ENCODE data around the gene PPP5C. TPM values are rescaled to one million over a fixed set of nuclear protein-coding genes. Genes with fewer than 3 reads are reported as not detected.

PPP5C gene
- total RNA-seq, 1 experiment from 2014 or later = 102 TPM

DNA sequence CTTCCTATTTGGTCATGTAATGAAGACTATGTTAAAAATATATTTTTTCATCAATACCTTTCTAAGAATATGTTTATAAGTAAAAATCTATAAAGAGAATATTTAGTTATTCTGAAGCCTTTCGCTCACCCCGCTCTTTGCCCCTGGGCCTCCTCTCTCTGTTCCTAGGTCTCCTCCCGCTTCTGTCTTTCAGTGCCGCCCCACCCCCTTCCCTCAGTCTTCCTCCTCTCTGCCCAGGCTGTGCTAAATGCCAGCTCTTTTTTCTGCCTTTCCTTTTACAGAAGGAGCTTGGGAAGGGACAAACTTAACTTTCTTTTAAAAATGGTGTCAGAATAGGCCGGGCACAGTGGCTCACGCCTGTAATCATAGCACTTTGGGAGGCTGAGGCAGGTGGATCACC lies 27.3 kb upstream of the PPP5C start:
- no peaks in the 10 kb centered on the region for H3K79me2 ChIP-seq (ENCODE audit: insufficient read depth, low read length)
- DNase-seq (ENCODE audit: low read depth, low spot score) (no peak), ATAC-seq (no peak)
- H3K9me2 ChIP-seq (ENCODE audit: insufficient read depth) = no peaks in the 10 kb centered on the region
- no peak overlapping the region for H3K9ac ChIP-seq (ENCODE audit: low read length)
- H3K4me1 ChIP-seq (ENCODE audit: control insufficient read depth in 1 of 2, insufficient read depth in 2 of 2, low read length in 2 of 2) = peaks cover 0 to 4% of the 10 kb centered on the region in 2 experiments; a peak in 2 of 4 replicates
- ChIA-PET RAD21 (ENCODE audit: low non-redundant PET in 1 of 2, low total read pairs in 2 of 2, uncharacterized antibody in 2 of 2, unreplicated experiment in 2 of 2) (no interaction called here), CTCF (no interaction called here), POLR2A (interaction anchor here (1.0 kb wide), 1 partner anchor 20 kb away, joined by 5 read pairs; no protein-coding TSS in a partner anchor)
- no peaks in the 10 kb centered on the region for H3K36me3 ChIP-seq (ENCODE audit: control insufficient read depth in 1 of 2, insufficient read depth in 2 of 2, low read length in 2 of 2)
- no peaks in the 10 kb centered on the region for H4K20me1 ChIP-seq (ENCODE audit: insufficient read depth)
- no peak overlapping the region for H3K4me2 ChIP-seq (ENCODE audit: low read length)
- H3K4me3 ChIP-seq (replicated peaks in 1 of 2; ENCODE audit: low read depth in 1 of 2, low read length in 2 of 2) = no peak overlapping the region
- intact Hi-C loops (cut with micrococcal nuclease) = no loop called here
- no peaks in the 10 kb centered on the region for H3K27me3 ChIP-seq (ENCODE audit: insufficient read depth, low read length)
- H2AFZ ChIP-seq (ENCODE audit: low read depth, low read length, poor library complexity, severe bottlenecking) = no peak overlapping the region
- TF ChIP-seq ELF1 (IDR thresholded peaks at IDR 0.05; ENCODE audit: borderline replicate concordance, low read depth) (no peak), ZFX (IDR thresholded peaks at IDR 0.05) (no peak), ZNF274 (IDR thresholded peaks at IDR 0.05; ENCODE audit: low read depth, low read length) (no peak), YY1 (IDR thresholded peaks at IDR 0.05; ENCODE audit: extremely low read depth, insufficient replicate concordance, low read depth, low read length) (no peak), EGR1 (IDR thresholded peaks at IDR 0.05; ENCODE audit: low read depth) (no peak), JUND (IDR thresholded peaks at IDR 0.05) (no peak), POLR2AphosphoS5 (IDR thresholded peaks at IDR 0.05; ENCODE audit: low read depth, low read length) (no peak)
- TF ChIP-seq, protein P1, sequence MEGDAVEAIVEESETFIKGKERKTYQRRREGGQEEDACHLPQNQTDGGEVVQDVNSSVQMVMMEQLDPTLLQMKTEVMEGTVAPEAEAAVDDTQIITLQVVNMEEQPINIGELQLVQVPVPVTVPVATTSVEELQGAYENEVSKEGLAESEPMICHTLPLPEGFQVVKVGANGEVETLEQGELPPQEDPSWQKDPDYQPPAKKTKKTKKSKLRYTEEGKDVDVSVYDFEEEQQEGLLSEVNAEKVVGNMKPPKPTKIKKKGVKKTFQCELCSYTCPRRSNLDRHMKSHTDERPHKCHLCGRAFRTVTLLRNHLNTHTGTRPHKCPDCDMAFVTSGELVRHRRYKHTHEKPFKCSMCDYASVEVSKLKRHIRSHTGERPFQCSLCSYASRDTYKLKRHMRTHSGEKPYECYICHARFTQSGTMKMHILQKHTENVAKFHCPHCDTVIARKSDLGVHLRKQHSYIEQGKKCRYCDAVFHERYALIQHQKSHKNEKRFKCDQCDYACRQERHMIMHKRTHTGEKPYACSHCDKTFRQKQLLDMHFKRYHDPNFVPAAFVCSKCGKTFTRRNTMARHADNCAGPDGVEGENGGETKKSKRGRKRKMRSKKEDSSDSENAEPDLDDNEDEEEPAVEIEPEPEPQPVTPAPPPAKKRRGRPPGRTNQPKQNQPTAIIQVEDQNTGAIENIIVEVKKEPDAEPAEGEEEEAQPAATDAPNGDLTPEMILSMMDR (IDR thresholded peaks at IDR 0.05 in 2 of 3, conservative IDR thresholded peaks at IDR 0.05 in 1 of 3; ENCODE audit: borderline replicate concordance in 1 of 3, insufficient read depth in 1 of 3, low read depth in 2 of 3, low read length in 2 of 3) = no peak
- TF ChIP-seq, protein P2, sequence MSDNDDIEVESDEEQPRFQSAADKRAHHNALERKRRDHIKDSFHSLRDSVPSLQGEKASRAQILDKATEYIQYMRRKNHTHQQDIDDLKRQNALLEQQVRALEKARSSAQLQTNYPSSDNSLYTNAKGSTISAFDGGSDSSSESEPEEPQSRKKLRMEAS (IDR thresholded peaks at IDR 0.05) = no peak
- no peak overlapping the region for H3K27ac ChIP-seq (ENCODE audit: low read depth, low read length)
- BruUV-seq (replicated peaks) = no TSS peak
- no peaks in the 10 kb centered on the region for H3K9me3 ChIP-seq (ENCODE audit: control insufficient read depth in 1 of 2, insufficient read depth in 1 of 2, low read depth in 1 of 2, low read length in 2 of 2)

Data from HCT116 (cell line).